CD8-positive, alpha-beta memory T cell (primary cell): Measurements from ENCODE around the gene GFRA1. TPM values are rescaled to one million over a fixed set of nuclear protein-coding genes. Genes with fewer than 3 reads are reported as not detected.

ENCODE experiments used
- CTCF ChIA-PET: fragments of 350-600 bp; sonication (Branson Sonifier 250); formaldehyde crosslinking; loops from one replicate; lab custom pipeline; 2021; ENCODE audit warnings: antibody characterized with exemption; lab: Charles Lee
- POLR2A ChIA-PET: fragments of 350-600 bp; sonication (Branson Sonifier 250); formaldehyde crosslinking; loops from one replicate; lab custom pipeline; 2021; ENCODE audit warnings: antibody characterized with exemption; lab: Charles Lee
- DNase-seq, 5 donors: peaks; one replicate each; pipeline versions ENCODE4 v3.0.0 to v3.0.0-alpha.2; 2020 to 2022; ENCODE audit warnings: mixed read lengths in 1 of 5
- H3K27ac ChIP-seq: one replicate; pipeline ENCODE4 v1.7.0; 2013; ENCODE audit warnings: low read depth, mild to moderate bottlenecking, low read length, moderate library complexity
- H3K27me3 ChIP-seq: 2 replicates; pipeline ENCODE4 v1.7.0; 2013; ENCODE audit warnings: low read length, mild to moderate bottlenecking; ENCODE audit not compliant: insufficient read depth, poor library complexity, severe bottlenecking
- H3K36me3 ChIP-seq: 2 replicates; pipeline ENCODE4 v1.7.0; 2013; ENCODE audit warnings: mild to moderate bottlenecking, low read length, moderate library complexity; ENCODE audit not compliant: insufficient read depth
- H3K4me1 ChIP-seq: 2 replicates; pipeline ENCODE4 v1.7.0; 2013; ENCODE audit warnings: mild to moderate bottlenecking, low read length, moderate library complexity; ENCODE audit not compliant: insufficient read depth
- H3K4me3 ChIP-seq: 2 replicates; pipeline ENCODE4 v1.7.0; 2013; ENCODE audit warnings: mild to moderate bottlenecking, low read length
- H3K9me3 ChIP-seq: 2 replicates; pipeline ENCODE4 v1.7.0; 2013; ENCODE audit warnings: mild to moderate bottlenecking, low read length
- H3K27ac Mint-ChIP-seq, 8 donors: one replicate each; pipeline ENCODE4 v1.8.0; 2020 to 2021; ENCODE audit warnings: mixed read lengths in 8 of 8, mild to moderate bottlenecking in 6 of 8, inconsistent platforms in 3 of 8, moderate library complexity in 3 of 8
- H3K27me3 Mint-ChIP-seq, 2 donors: one replicate each; pipeline ENCODE4 v1.8.0; 2020 to 2021; ENCODE audit warnings: mixed read lengths in 2 of 2, mild to moderate bottlenecking in 1 of 2, moderate library complexity in 1 of 2
- H3K36me3 Mint-ChIP-seq, 3 donors: one replicate each; pipeline ENCODE4 v1.8.0; 2020 to 2021; ENCODE audit warnings: mixed read lengths in 3 of 3, inconsistent platforms in 1 of 3, mild to moderate bottlenecking in 1 of 3
- H3K4me1 Mint-ChIP-seq, 3 donors: one replicate each; pipeline ENCODE4 v1.8.0; 2020 to 2021; ENCODE audit warnings: mixed read lengths in 3 of 3, inconsistent platforms in 1 of 3, mild to moderate bottlenecking in 1 of 3
- H3K4me3 Mint-ChIP-seq, 7 donors: one replicate each; pipeline ENCODE4 v1.8.0; 2020 to 2021; ENCODE audit warnings: mixed read lengths in 7 of 7, mild to moderate bottlenecking in 6 of 7, moderate library complexity in 4 of 7, inconsistent platforms in 2 of 7
- H3K9me3 Mint-ChIP-seq, 5 donors: one replicate each; pipeline ENCODE4 v1.8.0; 2020 to 2022; ENCODE audit warnings: mixed read lengths in 5 of 5, mild to moderate bottlenecking in 3 of 5, moderate library complexity in 2 of 5, inconsistent platforms in 1 of 5
- polyA plus RNA-seq: library from polyadenylated mRNA; unstranded; fragments of 300-500 nt; fragmentation: Illumina TruSeq; gene quantifications from one replicate; pipeline ENCODE4 v1.2.3, GENCODE V29; 2021
- total RNA-seq, 2 experiments: library from RNA; stranded (reverse); gene quantifications; one replicate each; pipeline ENCODE4 v1.2.3, GENCODE V29; 2021

The GFRA1 gene
- total and polyA plus RNA-seq, 3 experiments from 2014 or later = not detected

DNA sequence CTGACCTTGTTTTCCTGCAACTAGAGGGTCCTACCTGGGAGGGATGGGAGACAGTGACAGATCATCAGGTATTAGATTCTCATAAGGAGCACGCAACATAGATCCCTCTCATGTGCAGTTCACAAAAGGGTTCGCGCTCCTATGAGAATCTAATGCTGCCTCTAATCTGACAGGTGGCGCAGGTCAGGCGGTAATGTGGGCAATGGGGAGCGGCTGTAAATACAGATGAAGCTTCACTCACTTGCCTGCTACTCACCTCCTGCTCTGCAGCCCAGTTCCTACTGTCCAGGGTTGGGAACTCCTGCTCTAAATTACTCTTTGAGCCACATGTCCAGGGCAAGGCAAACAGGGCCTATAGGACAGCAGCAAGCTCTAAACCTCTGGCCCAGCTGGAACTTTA lies 46.2 kb downstream of the GFRA1 start:
- H3K9me3 ChIP-seq = no peaks in the 10 kb centered on the region
- CTCF ChIA-PET = no interaction called here
- Mint-ChIP-seq H3K4me3 (no peak overlapping the region), H3K9me3 (peaks cover 0 to 1% (median 0%) of the 10 kb centered on the region in 5 donors), H3K27ac (no peak overlapping the region), H3K4me1 (no peaks in the 10 kb centered on the region), H3K36me3 (peaks cover 0 to 2% (median 0%) of the 10 kb centered on the region in 3 donors), H3K27me3 (no peaks in the 10 kb centered on the region)
- no peak overlapping the region for H3K4me3 ChIP-seq
- no peaks in the 10 kb centered on the region for H3K27me3 ChIP-seq
- no peaks in the 10 kb centered on the region for H3K36me3 ChIP-seq
- POLR2A ChIA-PET = no interaction called here
- H3K4me1 ChIP-seq = no peaks in the 10 kb centered on the region
- no peak overlapping the region for H3K27ac ChIP-seq
- DNase-seq = no peak

- no peak overlapping the region for H3K27ac Mint-ChIP-seq
- DNase-seq = no peak
- H3K27ac ChIP-seq = no peak overlapping the region
- no peaks in the 10 kb centered on the region for H3K4me1 ChIP-seq
- peaks cover 0 to 2% (median 0%) of the 10 kb centered on the region in 3 donors for H3K36me3 Mint-ChIP-seq
- ChIA-PET CTCF (no interaction called here), POLR2A (no interaction called here)
- H3K36me3 ChIP-seq = no peaks in the 10 kb centered on the region
- no peak overlapping the region for H3K4me3 ChIP-seq
- no peaks in the 10 kb centered on the region for H3K4me1 Mint-ChIP-seq
- no peaks in the 10 kb centered on the region for H3K27me3 ChIP-seq
- H3K4me3 Mint-ChIP-seq = no peak overlapping the region
- no peaks in the 10 kb centered on the region for H3K27me3 Mint-ChIP-seq
- H3K9me3 ChIP-seq = no peaks in the 10 kb centered on the region
- H3K9me3 Mint-ChIP-seq = peaks cover 0 to 1% (median 0%) of the 10 kb centered on the region in 5 donors
These were observed 47.0 kb downstream of the GFRA1 start for GRCh38 chr10:116226053-116226452.

DNA sequence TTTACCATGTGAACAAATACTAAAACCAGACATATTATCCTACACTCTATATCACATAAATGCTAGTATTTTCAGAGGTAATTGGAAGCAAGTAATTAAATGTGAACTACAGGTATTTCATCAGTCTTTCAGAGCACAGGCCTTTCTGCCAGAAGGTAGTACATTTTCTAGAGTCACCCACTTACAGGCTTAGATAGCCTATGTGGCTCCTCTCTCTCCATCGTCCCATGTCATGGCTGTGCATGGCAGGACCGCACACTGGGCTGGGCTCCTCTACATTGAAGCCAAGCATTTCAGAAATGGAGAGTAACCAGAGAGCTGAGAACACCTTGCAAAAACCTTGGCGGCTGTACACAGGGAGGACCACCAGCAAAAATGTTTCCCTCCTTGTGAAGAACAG lies 49.7 kb downstream of the GFRA1 start:
- no peaks in the 10 kb centered on the region for H3K4me1 Mint-ChIP-seq
- POLR2A ChIA-PET = no interaction called here
- CTCF ChIA-PET = no interaction called here
- no peaks in the 10 kb centered on the region for H3K36me3 Mint-ChIP-seq
- Histone ChIP-seq H3K4me1 (no peaks in the 10 kb centered on the region), H3K36me3 (no peaks in the 10 kb centered on the region), H3K27ac (no peak overlapping the region), H3K4me3 (no peak overlapping the region), H3K9me3 (no peaks in the 10 kb centered on the region), H3K27me3 (no peaks in the 10 kb centered on the region)
- no peaks in the 10 kb centered on the region for H3K9me3 Mint-ChIP-seq
- peak overlapping the region in 1 of 8 donors; percentile 32 for H3K27ac Mint-ChIP-seq
- H3K27me3 Mint-ChIP-seq = no peaks in the 10 kb centered on the region
- no peak for DNase-seq
- no peak overlapping the region for H3K4me3 Mint-ChIP-seq

- CTCF ChIA-PET = no interaction called here
- Mint-ChIP-seq H3K4me1 (no peaks in the 10 kb centered on the region), H3K4me3 (no peak overlapping the region), H3K36me3 (no peaks in the 10 kb centered on the region), H3K27ac (no peak overlapping the region), H3K27me3 (no peaks in the 10 kb centered on the region), H3K9me3 (no peaks in the 10 kb centered on the region)
- POLR2A ChIA-PET = no interaction called here
- Histone ChIP-seq H3K27ac (no peak overlapping the region), H3K4me1 (no peaks in the 10 kb centered on the region), H3K4me3 (no peak overlapping the region), H3K27me3 (no peaks in the 10 kb centered on the region), H3K9me3 (no peaks in the 10 kb centered on the region), H3K36me3 (no peaks in the 10 kb centered on the region)
- DNase-seq = no peak
These were observed 52.0 kb downstream of the GFRA1 start for GRCh38 chr10:116221053-116221452.

- POLR2A ChIA-PET = no interaction called here
- Mint-ChIP-seq H3K9me3 (peaks cover 0 to 5% (median 2%) of the 10 kb centered on the region in 5 donors), H3K36me3 (no peaks in the 10 kb centered on the region), H3K27me3 (peaks cover 0 to 2% of the 10 kb centered on the region in 2 donors), H3K27ac (no peak overlapping the region), H3K4me3 (no peak overlapping the region), H3K4me1 (no peaks in the 10 kb centered on the region)
- no peak overlapping the region for H3K27ac ChIP-seq
- H3K9me3 ChIP-seq = no peaks in the 10 kb centered on the region
- no peak overlapping the region for H3K4me3 ChIP-seq
- no peaks in the 10 kb centered on the region for H3K27me3 ChIP-seq
- CTCF ChIA-PET = no interaction called here
- no peak for DNase-seq
- H3K36me3 ChIP-seq = no peaks in the 10 kb centered on the region
- no peaks in the 10 kb centered on the region for H3K4me1 ChIP-seq
These were observed 56.3 kb downstream of the GFRA1 start for GRCh38 chr10:116216676-116217075.

- Histone ChIP-seq H3K27me3 (no peaks in the 10 kb centered on the region), H3K4me3 (no peak overlapping the region), H3K27ac (no peak overlapping the region), H3K36me3 (no peaks in the 10 kb centered on the region), H3K4me1 (no peaks in the 10 kb centered on the region), H3K9me3 (no peaks in the 10 kb centered on the region)
- POLR2A ChIA-PET = no interaction called here
- peaks cover 0 to 2% of the 10 kb centered on the region in 2 donors for H3K27me3 Mint-ChIP-seq
- H3K4me1 Mint-ChIP-seq = no peaks in the 10 kb centered on the region
- peaks cover 0 to 5% (median 2%) of the 10 kb centered on the region in 5 donors for H3K9me3 Mint-ChIP-seq
- no peak overlapping the region for H3K4me3 Mint-ChIP-seq
- DNase-seq = no peak
- CTCF ChIA-PET = no interaction called here
- no peaks in the 10 kb centered on the region for H3K36me3 Mint-ChIP-seq
- H3K27ac Mint-ChIP-seq = no peak overlapping the region
These were observed 57.4 kb downstream of the GFRA1 start for GRCh38 chr10:116215651-116216050.

DNA sequence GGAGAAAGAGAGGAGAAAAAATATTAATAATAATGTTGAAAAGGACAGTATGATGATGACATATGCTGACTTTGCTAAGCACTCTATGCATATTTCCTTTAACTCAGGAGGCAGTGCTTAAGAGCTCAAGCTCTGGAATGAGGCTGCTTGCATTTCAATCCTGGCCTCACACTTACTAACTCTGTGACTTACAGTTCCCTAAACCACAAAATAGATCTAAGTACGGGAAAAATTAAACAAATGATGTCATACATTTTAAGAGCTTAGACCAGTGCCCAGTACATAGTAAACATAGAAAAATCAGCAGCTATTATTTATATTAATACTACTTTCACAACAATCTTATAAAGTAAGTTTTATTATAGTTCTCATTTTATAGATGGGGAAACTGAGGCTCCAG lies 61.3 kb downstream of the GFRA1 start:
- Histone ChIP-seq H3K27ac (no peak overlapping the region), H3K27me3 (no peaks in the 10 kb centered on the region), H3K9me3 (no peaks in the 10 kb centered on the region), H3K4me1 (no peaks in the 10 kb centered on the region), H3K4me3 (no peak overlapping the region), H3K36me3 (no peaks in the 10 kb centered on the region)
- no peaks in the 10 kb centered on the region for H3K36me3 Mint-ChIP-seq
- CTCF ChIA-PET = no interaction called here
- no peaks in the 10 kb centered on the region for H3K4me1 Mint-ChIP-seq
- DNase-seq = no peak
- POLR2A ChIA-PET = no interaction called here
- no peak overlapping the region for H3K4me3 Mint-ChIP-seq
- peaks cover 0 to 3% of the 10 kb centered on the region in 2 donors for H3K27me3 Mint-ChIP-seq
- peaks cover 0 to 5% (median 2%) of the 10 kb centered on the region in 5 donors for H3K9me3 Mint-ChIP-seq
- no peak overlapping the region for H3K27ac Mint-ChIP-seq

DNA sequence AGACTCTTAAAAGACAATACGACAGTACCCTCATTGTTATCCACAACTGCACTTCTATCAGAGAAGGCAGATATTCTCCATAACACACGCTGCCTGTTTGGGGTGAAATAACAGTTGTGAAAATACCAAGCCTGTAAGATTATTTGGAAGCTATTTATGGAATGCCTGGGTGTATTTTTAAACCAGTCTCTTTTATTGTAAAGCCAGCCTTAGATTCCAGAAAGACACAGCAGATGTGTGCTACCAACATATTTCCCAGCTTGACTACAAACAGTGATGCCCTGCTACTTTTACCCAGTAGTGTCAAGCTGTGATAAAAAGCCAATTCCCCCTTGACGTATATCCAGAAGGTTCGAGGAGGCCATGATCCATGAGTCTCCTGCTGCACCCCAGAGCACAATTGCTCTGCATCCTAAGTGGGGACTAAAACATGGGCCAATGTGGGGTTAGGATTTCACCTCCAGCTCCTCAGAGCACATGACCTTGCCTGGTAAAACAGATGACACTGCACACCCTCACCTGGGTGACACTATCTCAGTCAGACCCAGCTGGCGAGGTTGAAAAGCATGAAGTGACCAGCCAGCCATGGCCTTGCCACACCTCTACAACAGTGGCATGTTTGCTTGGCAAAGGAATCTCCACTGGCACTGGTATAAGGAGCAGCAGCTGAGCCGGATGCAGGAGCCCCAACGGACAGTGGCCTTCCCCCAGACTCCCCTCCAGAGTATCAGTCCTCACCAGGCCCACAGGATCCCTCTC lies 62.2 kb downstream of the GFRA1 start:
- no peak for DNase-seq
- CTCF ChIA-PET = no interaction called here
- H3K36me3 ChIP-seq = no peaks in the 10 kb centered on the region
- H3K9me3 ChIP-seq = no peaks in the 10 kb centered on the region
- no peak overlapping the region for H3K27ac ChIP-seq
- no peak overlapping the region for H3K4me3 ChIP-seq
- H3K27me3 ChIP-seq = no peaks in the 10 kb centered on the region
- no peaks in the 10 kb centered on the region for H3K36me3 Mint-ChIP-seq
- no peak overlapping the region for H3K27ac Mint-ChIP-seq
- H3K4me3 Mint-ChIP-seq = no peak overlapping the region
- POLR2A ChIA-PET = no interaction called here
- H3K4me1 Mint-ChIP-seq = no peaks in the 10 kb centered on the region
- H3K4me1 ChIP-seq = no peaks in the 10 kb centered on the region
- peaks cover 0 to 5% (median 2%) of the 10 kb centered on the region in 5 donors for H3K9me3 Mint-ChIP-seq
- H3K27me3 Mint-ChIP-seq = peaks cover 0 to 3% of the 10 kb centered on the region in 2 donors
